Smooth muscle cell of the pulmonary artery (primary cell): ENCODE measurements around the gene PKM. TPM values are rescaled to one million over a fixed set of nuclear protein-coding genes. Genes with fewer than 3 reads are reported as not detected.

Experiments used
- total RNA-seq: library from RNA; depleted of rRNA; stranded (reverse); fragments of >200 nt; gene quantifications from 2 replicates; pipeline ENCODE4 v1.2.3, GENCODE V29; 2014

Gene PKM
- 2,365 and 3,290 TPM in 2 replicates for total RNA-seq

GRCh38 chr15:72231066-72231832 is at the start of gene PKM:
TSS of gene PKM (minus strand) at chr15:72231190. CDS start at chr15:72219097, 12,093 bp downstream.

GRCh38 chr15:72272213-72272996 is 41.4 kb upstream of the PKM start, which contains the start of gene PARP6:
TSS of gene PARP6 (minus strand) at chr15:72272554. CDS start at chr15:72267477, 5,077 bp downstream.

GRCh38 chr15:72197460-72198355 is 33.3 kb downstream of the PKM start, which contains the start of gene GRAMD2A:
TSS of gene GRAMD2A (minus strand) at chr15:72197787.

Other genes starting within 250 kb of the PKM start
- gene MYO9A, start 113.0 kb downstream of the PKM start, total RNA-seq = 38.1 and 51.7 TPM in 2 replicates
- gene SENP8, start 112.8 kb downstream of the PKM start, total RNA-seq = 1.9 and 2.3 TPM in 2 replicates
- gene GRAMD2A, start 33.4 kb downstream of the PKM start, total RNA-seq = 0.33 and 0.46 TPM in 2 replicates
- 19.8 and 34.6 TPM in 2 replicates for gene PARP6, start 41.4 kb upstream of the PKM start, total RNA-seq
- 0.07 and 0.23 TPM in 2 replicates for gene CELF6, start 89.0 kb upstream of the PKM start, total RNA-seq
- 126 and 144 TPM in 2 replicates for gene HEXA, start 144.8 kb upstream of the PKM start, total RNA-seq
- not detected in 2 replicates for gene TMEM202, start 167.1 kb upstream of the PKM start, total RNA-seq
- gene ARIH1, start 243.1 kb upstream of the PKM start, total RNA-seq = 72.7 and 81.4 TPM in 2 replicates